K562 treated with DMSO at 1 percent for 24 hours (cell line): ENCODE data around the gene ZNF212. TPM values are rescaled to one million over a fixed set of nuclear protein-coding genes. Genes with fewer than 3 reads are reported as not detected.

Experiments
- total RNA-seq: library from RNA; unstranded; fragments of 300-600 nt; gene quantifications from 2 replicates; pipeline ENCODE4 v1.2.3, GENCODE V29; 2022; ENCODE audit warnings: low read depth; ENCODE audit not compliant: insufficient read depth

ZNF212 gene
- 14.9 and 17.6 TPM in 2 replicates for total RNA-seq

GRCh38 chr7:149239345-149240143 lies at the start of gene ZNF212:
TSS of gene ZNF212 (plus strand) at chr7:149239651. CDS start at chr7:149239779, 128 bp downstream.

GRCh38 chr7:149195180-149196150 lies 44.0 kb upstream of the ZNF212 start, which contains the start of gene ZNF282:
TSS of gene ZNF282 (plus strand) at chr7:149195546. CDS start at chr7:149195590, 44 bp downstream.

GRCh38 chr7:149261829-149262617 lies 22.6 kb downstream of the ZNF212 start, which contains the start of gene ZNF783:
TSS of gene ZNF783 (plus strand) at chr7:149262196. CDS start at chr7:149262334, 138 bp downstream.

Other genes with a start within 250 kb of the ZNF212 start
- gene PDIA4, start 211.1 kb upstream of the ZNF212 start, total RNA-seq, result 154 and 155 TPM in 2 replicates
- 6.3 and 8.6 TPM in 2 replicates for gene ZNF786, start 148.9 kb upstream of the ZNF212 start, total RNA-seq
- gene ZNF425, start 113.3 kb upstream of the ZNF212 start, total RNA-seq, result 2.2 and 2.3 TPM in 2 replicates
- 14.2 and 14.4 TPM in 2 replicates for gene ZNF398, start 92.2 kb upstream of the ZNF212 start, total RNA-seq
- gene ZNF282, start 44.1 kb upstream of the ZNF212 start, total RNA-seq, result 54.9 and 55.5 TPM in 2 replicates
- gene ZNF783, start 22.5 kb downstream of the ZNF212 start, total RNA-seq, result 3.2 and 4.1 TPM in 2 replicates
- gene ZNF777, start 221.4 kb downstream of the ZNF212 start, total RNA-seq, result 25.5 and 31.8 TPM in 2 replicates